H1 (cell line): ENCODE data around the gene IGFBP1. TPM values are rescaled to one million over a fixed set of nuclear protein-coding genes. Genes with fewer than 3 reads are reported as not detected.
"Not testable (repeated sequence)": the region's sequence is repeated elsewhere in the genome, so short reads cannot be mapped to it uniquely, and the experiment has no call there.

Experiments used
- CTCF ChIA-PET: fragments of 300-600 bp; sonication (Branson Sonifier 250); formaldehyde crosslinking; loops from one replicate; lab custom pipeline; 2021; ENCODE audit not compliant: partially characterized antibody; lab: Charles Lee
- POLR2A ChIA-PET: fragments of 300-600 bp; sonication (Branson Sonifier 250); formaldehyde crosslinking; loops from one replicate; lab custom pipeline; 2021; ENCODE audit warnings: inconsistent platforms; ENCODE audit not compliant: partially characterized antibody; lab: Charles Lee
- DNase-seq, 2 experiments: peaks; one replicate each; pipeline versions ENCODE4 v3.0.0 to v3.0.0-alpha.2; 2010 to 2022; ENCODE audit warnings: low spot score in 2 of 2, low read depth in 1 of 2, mixed read lengths in 1 of 2
- FAIRE-seq: peaks from 2 replicates; lab custom pipeline; 2011; peaks lifted over from hg19 to GRCh38; lab: Jason Lieb, UNC
- H2AFZ ChIP-seq: 2 replicates; pipeline ENCODE4 v1.8.1; 2012; ENCODE audit warnings: low read length, inconsistent platforms
- H2AK5ac ChIP-seq: 2 replicates; pipeline ENCODE4 v1.6.1; 2013; ENCODE audit warnings: low read depth, low read length
- H2BK120ac ChIP-seq: replicated peaks from 2 replicates; pipeline ENCODE3; 2013; ENCODE audit warnings: low read depth, low read length, inconsistent platforms
- H2BK12ac ChIP-seq: 2 replicates; pipeline ENCODE4 v1.6.1; 2013; ENCODE audit warnings: low read depth, low read length
- H2BK15ac ChIP-seq: 2 replicates; pipeline ENCODE4 v1.6.1; 2013; ENCODE audit warnings: low read length
- H2BK20ac ChIP-seq: 2 replicates; pipeline ENCODE4 v1.6.1; 2013; ENCODE audit warnings: low read length
- H2BK5ac ChIP-seq: 2 replicates; pipeline ENCODE4 v1.6.1; 2013; ENCODE audit warnings: low read depth, low read length
- H3K14ac ChIP-seq: 2 replicates; pipeline ENCODE4 v1.6.1; 2013; ENCODE audit warnings: inconsistent platforms; ENCODE audit not compliant: insufficient read length
- H3K18ac ChIP-seq: 2 replicates; pipeline ENCODE4 v1.6.1; 2013; ENCODE audit warnings: low read length; ENCODE audit errors: extremely low read depth
- H3K23ac ChIP-seq: 2 replicates; pipeline ENCODE4 v1.6.1; 2013; ENCODE audit warnings: inconsistent platforms; ENCODE audit not compliant: insufficient read length
- H3K23me2 ChIP-seq: 2 replicates; pipeline ENCODE4 v1.6.1; 2013; ENCODE audit warnings: low read depth, low read length
- H3K27ac ChIP-seq: 2 replicates; pipeline ENCODE4 v1.6.1; 2011; ENCODE audit warnings: low read depth, low read length, inconsistent platforms
- H3K27me3 ChIP-seq, 4 experiments: replicated peaks in 1 of 4; 1 replicate in 1 of 4; 2 replicates in 3 of 4; pipeline versions ENCODE4 v1.6.1 to v1.8.1; 2011 to 2013; ENCODE audit warnings: low read length in 3 of 4, mild to moderate bottlenecking in 3 of 4, inconsistent platforms in 2 of 4, mixed read lengths in 2 of 4, moderate library complexity in 1 of 4; ENCODE audit not compliant: control insufficient read depth in 3 of 4, insufficient read depth in 3 of 4; ENCODE audit errors: extremely low read depth in 1 of 4
- H3K36me3 ChIP-seq, 4 experiments: 2 replicates each; pipeline versions ENCODE4 v1.6.1 to v1.8.1; 2011 to 2013; ENCODE audit warnings: mild to moderate bottlenecking in 4 of 4, low read length in 3 of 4, moderate library complexity in 2 of 4, control low read depth in 1 of 4, inconsistent platforms in 1 of 4; ENCODE audit not compliant: insufficient read depth in 4 of 4, control insufficient read depth in 2 of 4
- H3K4ac ChIP-seq: replicated peaks from 2 replicates; pipeline ENCODE3; 2013; ENCODE audit warnings: low read length, low read depth, mixed read lengths, inconsistent platforms; ENCODE audit not compliant: insufficient read length
- H3K4me1 ChIP-seq, 4 experiments: replicated peaks in 1 of 4; 1 replicate in 1 of 4; 2 replicates in 3 of 4; pipeline versions ENCODE4 v1.6.1 to v1.8.1; 2011 to 2013; ENCODE audit warnings: low read length in 3 of 4, inconsistent platforms in 2 of 4, mixed read lengths in 1 of 4; ENCODE audit not compliant: insufficient read depth in 4 of 4, control insufficient read depth in 3 of 4
- H3K4me2 ChIP-seq, 2 experiments: 2 replicates each; pipeline versions ENCODE4 v1.6.1 to v1.8.1; 2011 to 2013; ENCODE audit warnings: low read depth in 2 of 2, low read length in 2 of 2, control low read depth in 1 of 2, inconsistent platforms in 1 of 2, mild to moderate bottlenecking in 1 of 2; ENCODE audit not compliant: insufficient read depth in 1 of 2
- H3K4me3 ChIP-seq, 4 experiments: fragments of 200-600, 300-600 bp in 1 of 4; sonication (generic), shearing (Covaris generic), sonication (Bioruptor Twin) in 1 of 4; 2 replicates each; pipeline versions ENCODE4 v1.5.1 to v1.8.1; 2011 to 2016; ENCODE audit warnings: low read length in 4 of 4, low read depth in 3 of 4, control low read depth in 2 of 4, inconsistent platforms in 2 of 4, mild to moderate bottlenecking in 2 of 4, mixed read lengths in 1 of 4, moderate library complexity in 1 of 4; ENCODE audit not compliant: insufficient read depth in 2 of 4; ENCODE audit errors: extremely low read depth in 1 of 4
- H3K56ac ChIP-seq: replicated peaks from 2 replicates; pipeline ENCODE3; 2013; ENCODE audit warnings: low read depth, mild to moderate bottlenecking, mixed read lengths, low read length, inconsistent platforms; ENCODE audit not compliant: insufficient read length
- H3K79me1 ChIP-seq: 2 replicates; pipeline ENCODE4 v1.6.1; 2013; ENCODE audit warnings: low read depth, low read length, control low read depth
- H3K79me2 ChIP-seq, 2 experiments: 2 replicates each; pipeline versions ENCODE4 v1.6.1 to v1.8.1; 2012 to 2013; ENCODE audit warnings: low read length in 2 of 2, mild to moderate bottlenecking in 2 of 2, inconsistent platforms in 1 of 2; ENCODE audit not compliant: insufficient read depth in 2 of 2, control insufficient read depth in 1 of 2
- H3K9ac ChIP-seq, 4 experiments: replicated peaks in 1 of 4; 1 replicate in 1 of 4; 2 replicates in 3 of 4; pipeline versions ENCODE4 v1.6.1 to v1.8.1; 2011 to 2013; ENCODE audit warnings: low read depth in 3 of 4, low read length in 3 of 4, control low read depth in 2 of 4, mild to moderate bottlenecking in 2 of 4, moderate library complexity in 2 of 4, inconsistent platforms in 1 of 4; ENCODE audit errors: extremely low read depth in 1 of 4
- H3K9me3 ChIP-seq, 2 experiments: 2 replicates each; pipeline versions ENCODE4 v1.6.1 to v1.8.1; 2012 to 2013; ENCODE audit warnings: mild to moderate bottlenecking in 2 of 2, moderate library complexity in 2 of 2, control low read depth in 1 of 2, inconsistent platforms in 1 of 2, low read depth in 1 of 2, low read length in 1 of 2, mixed read lengths in 1 of 2; ENCODE audit not compliant: insufficient read depth in 2 of 2
- H4K20me1 ChIP-seq, 2 experiments: replicated peaks in 1 of 2; 2 replicates each; pipeline versions ENCODE3 to v1.8.1; 2011 to 2013; ENCODE audit warnings: inconsistent platforms in 2 of 2, low read length in 2 of 2, mild to moderate bottlenecking in 1 of 2; ENCODE audit not compliant: insufficient read depth in 2 of 2, control insufficient read depth in 1 of 2
- H4K5ac ChIP-seq: 2 replicates; pipeline ENCODE4 v1.6.1; 2013; ENCODE audit warnings: low read length, low read depth, mixed read lengths, inconsistent platforms; ENCODE audit not compliant: insufficient read length
- H4K8ac ChIP-seq: 2 replicates; pipeline ENCODE4 v1.8.0; 2013; ENCODE audit warnings: mild to moderate bottlenecking, moderate library complexity, low read length, inconsistent platforms; ENCODE audit not compliant: insufficient read depth; ENCODE audit errors: extremely low read depth
- H4K91ac ChIP-seq: replicated peaks from 2 replicates; pipeline ENCODE3; 2013; ENCODE audit warnings: low read length, mixed read lengths, inconsistent platforms; ENCODE audit not compliant: insufficient read length
- WGBS, 2 experiments: shearing (Covaris generic) in 1 of 2; methylation state at CpG; one replicate each; pipeline versions ENCODE4 v1.1.6 to v1.1.7; 2013 to 2015; ENCODE audit warnings: low lambda C conversion rate in 2 of 2, mixed read lengths in 2 of 2, inconsistent platforms in 1 of 2, low coverage in 1 of 2, missing lambda C conversion rate in 1 of 2; ENCODE audit not compliant: insufficient replicate concordance in 2 of 2, insufficient coverage in 1 of 2, insufficient read length in 1 of 2; ENCODE audit errors: extremely low coverage in 1 of 2, missing lambda C conversion rate in 1 of 2; 5-methylcytosine and 5-hydroxymethylcytosine counted together
- polyA plus RNA-seq, 7 experiments: library from polyadenylated mRNA; depleted of rRNA in 3 of 7; stranded (reverse) in 5 of 7; unstranded in 2 of 7; fragments of >200 nt in 5 of 7; fragments of 200-250 nt in 2 of 7; gene quantifications; 1 replicate in 5 of 7; 2 replicates in 1 of 7; 4 replicates in 1 of 7; pipeline versions ENCODE4 v1.2.1 to v1.2.3, GENCODE V29; 2011 to 2013; ENCODE audit warnings: missing spikeins in 2 of 7, mixed read lengths in 2 of 7
- total RNA-seq: library from RNA; stranded (reverse); fragmentation: NEBNext Ultra II Directional; extraction: Animal tissue kit (Norgen Biotek cat#: 25700); gene quantifications from 2 replicates; pipeline ENCODE4 v1.2.1, GENCODE V29; 2021

IGFBP1 gene
- total and polyA plus RNA-seq, 2 of the 8 experiments (the other 6 are each of a cell fraction or from before 2014, with no cell fraction given): not detected

- CTCF ChIA-PET, DNase-seq, H2BK12ac ChIP-seq, H2BK5ac ChIP-seq, H2BK15ac ChIP-seq, H3K56ac ChIP-seq, H3K23me2 ChIP-seq, H3K9ac ChIP-seq, H2AK5ac ChIP-seq, H3K4ac ChIP-seq, POLR2A ChIA-PET, H3K23ac ChIP-seq, H3K27ac ChIP-seq, H4K8ac ChIP-seq, H2BK120ac ChIP-seq, H4K91ac ChIP-seq, H3K27me3 ChIP-seq, H3K14ac ChIP-seq, H2AFZ ChIP-seq, H3K4me2 ChIP-seq, H3K9me3 ChIP-seq, FAIRE-seq, H3K18ac ChIP-seq, H3K4me1 ChIP-seq, H3K79me2 ChIP-seq, H4K20me1 ChIP-seq, H3K79me1 ChIP-seq, H4K5ac ChIP-seq, H3K36me3 ChIP-seq, H2BK20ac ChIP-seq, H3K4me3 ChIP-seq: not testable (repeated sequence)
- WGBS, 2 experiments: 94% methylated on average over 6 of the region's 6 CpGs; no CpG with 5 or more reads in 1 of the 2 experiments
Measured at GRCh38 chr7:45848734-45849133, 39.6 kb upstream of the IGFBP1 start.

GRCh38 chr7:45852984-45853383 is 35.3 kb upstream of the IGFBP1 start:
- H2BK12ac ChIP-seq, H3K79me2 ChIP-seq, H3K36me3 ChIP-seq, H3K4me3 ChIP-seq, H2AK5ac ChIP-seq, H3K18ac ChIP-seq, H4K20me1 ChIP-seq, POLR2A ChIA-PET, DNase-seq, H4K91ac ChIP-seq, H3K9me3 ChIP-seq, H3K23ac ChIP-seq, H3K9ac ChIP-seq, H3K56ac ChIP-seq, H2BK120ac ChIP-seq, H2BK15ac ChIP-seq, H3K14ac ChIP-seq, H2AFZ ChIP-seq, H4K8ac ChIP-seq, H2BK20ac ChIP-seq, CTCF ChIA-PET, H3K4me2 ChIP-seq, FAIRE-seq, H3K23me2 ChIP-seq, H3K79me1 ChIP-seq, H2BK5ac ChIP-seq, H4K5ac ChIP-seq, H3K4ac ChIP-seq, H3K27ac ChIP-seq, H3K27me3 ChIP-seq, H3K4me1 ChIP-seq: not testable (repeated sequence)
- 86% methylated on average over 6 of the region's 10 CpGs; no CpG with 5 or more reads in 1 of the 2 experiments for WGBS, 2 experiments
